ENCODE results near the gene SYT8.

GRCh38 chr11:1810761-1811160 lies 24.0 kb upstream of the SYT8 start:
- TF ChIP-seq CTCF (IDR thresholded peaks at IDR 0.05) (no peak), POLR2A (IDR thresholded peaks at IDR 0.05) (no peak)
